Measurements from ENCODE around the gene BLMH.

- TF ChIP-seq POLR2A (IDR thresholded peaks at IDR 0.05; ENCODE audit: low read depth): no peak
- no peak for TF ChIP-seq CTCF (IDR thresholded peaks at IDR 0.05)
- no peak for TF ChIP-seq POLR2AphosphoS5 (IDR thresholded peaks at IDR 0.05)
Observed at GRCh38 chr17:30323895-30324319, 32.2 kb upstream of the BLMH start.

Data from esophagus muscularis mucosa (tissue), 3 donors.